Stimulated activated naive B cell treated with anti-CD40 and anti-IgM and Interleukin-4, amounts not matched to agents 10 μg/mL and 1 μg/mL and 100 μg/mL, for 72 hours (primary cell): ENCODE data around the gene SCN4B.

Experiments
- ATAC-seq, 2 donors: fragments of 150-1000 bp; cut with Tn5 transposase; replicated peaks; 2 replicates each; pipeline ENCODE4 v1.10.0; 2021; ENCODE audit warnings: moderate library complexity in 1 of 2
- DNase-seq: peaks from one replicate; pipeline ENCODE4 v3.0.0; 2021
- H3K27ac Mint-ChIP-seq: one replicate; pipeline ENCODE4 v1.8.0; 2022; ENCODE audit warnings: mild to moderate bottlenecking, mixed read lengths
- H3K27me3 Mint-ChIP-seq, 2 donors: one replicate each; pipeline ENCODE4 v1.8.0; 2022; ENCODE audit warnings: mixed read lengths in 2 of 2
- H3K36me3 Mint-ChIP-seq, 2 donors: one replicate each; pipeline ENCODE4 v1.8.0; 2022; ENCODE audit warnings: mixed read lengths in 2 of 2, mild to moderate bottlenecking in 1 of 2
- H3K4me1 Mint-ChIP-seq, 2 donors: one replicate each; pipeline ENCODE4 v1.8.0; 2022; ENCODE audit warnings: mixed read lengths in 2 of 2, mild to moderate bottlenecking in 1 of 2
- H3K4me3 Mint-ChIP-seq, 2 donors: one replicate each; pipeline ENCODE4 v1.8.0; 2022; ENCODE audit warnings: mild to moderate bottlenecking in 2 of 2, mixed read lengths in 2 of 2, moderate library complexity in 1 of 2
- H3K9me3 Mint-ChIP-seq, 2 donors: one replicate each; pipeline ENCODE4 v1.8.0; 2022; ENCODE audit warnings: mixed read lengths in 2 of 2, mild to moderate bottlenecking in 1 of 2

Gene SCN4B

DNA sequence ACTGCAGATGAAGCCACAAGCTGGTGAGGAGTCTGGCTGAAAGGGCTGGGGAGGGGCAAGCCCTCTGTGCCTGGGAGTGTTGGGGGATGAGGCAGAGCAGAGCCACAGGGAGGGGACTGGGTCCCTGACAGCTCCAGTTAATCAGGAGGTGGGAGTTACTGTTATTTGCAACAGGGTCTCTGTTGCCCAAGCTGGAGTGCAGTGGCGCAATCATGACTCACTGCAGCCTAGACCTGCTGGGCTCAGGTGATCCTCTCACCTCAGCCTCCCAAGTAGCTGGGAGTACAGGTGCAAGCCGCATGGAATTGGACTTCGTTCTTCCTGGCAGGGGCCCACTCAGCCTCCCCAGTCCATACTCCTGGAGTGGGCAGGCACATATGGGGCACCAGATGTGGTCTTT, 16.1 kb upstream of the SCN4B start:
- no peak for ATAC-seq
- no peak overlapping the region for H3K4me3 Mint-ChIP-seq
- H3K9me3 Mint-ChIP-seq, result no peaks in the 10 kb centered on the region
- H3K27me3 Mint-ChIP-seq, result peaks cover 53 to 77% of the 10 kb centered on the region in 2 donors
- no peak overlapping the region for H3K27ac Mint-ChIP-seq
- peaks cover 0 to 9% of the 10 kb centered on the region in 2 donors for H3K4me1 Mint-ChIP-seq
- no peaks in the 10 kb centered on the region for H3K36me3 Mint-ChIP-seq
- no peak for DNase-seq

DNA sequence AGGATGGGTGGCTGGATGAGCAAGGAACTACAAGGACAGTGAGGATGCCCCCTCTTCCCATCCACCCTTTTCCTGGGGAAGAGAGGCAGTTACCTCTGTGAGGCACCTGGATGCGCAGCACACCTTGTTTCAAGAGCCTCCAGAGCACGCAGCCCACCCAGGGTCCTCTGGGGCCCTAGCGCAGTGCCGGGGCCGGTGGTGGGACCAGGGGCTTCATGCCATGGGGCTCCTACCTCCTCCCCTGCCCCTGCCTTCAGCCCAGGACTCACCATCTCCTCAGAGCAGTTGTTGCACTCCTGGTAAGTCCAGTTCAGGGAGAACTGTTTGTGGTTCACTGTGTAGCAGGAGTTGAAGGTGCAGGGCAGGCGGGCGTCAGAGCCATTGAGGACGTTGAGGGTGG, 15.7 kb upstream of the SCN4B start:
- Mint-ChIP-seq H3K9me3 (no peaks in the 10 kb centered on the region), H3K27me3 (peaks cover 55 to 77% of the 10 kb centered on the region in 2 donors), H3K4me3 (no peak overlapping the region), H3K4me1 (peaks cover 0 to 9% of the 10 kb centered on the region in 2 donors), H3K36me3 (no peaks in the 10 kb centered on the region), H3K27ac (no peak overlapping the region)
- ATAC-seq, result no peak
- DNase-seq, result no peak

DNA sequence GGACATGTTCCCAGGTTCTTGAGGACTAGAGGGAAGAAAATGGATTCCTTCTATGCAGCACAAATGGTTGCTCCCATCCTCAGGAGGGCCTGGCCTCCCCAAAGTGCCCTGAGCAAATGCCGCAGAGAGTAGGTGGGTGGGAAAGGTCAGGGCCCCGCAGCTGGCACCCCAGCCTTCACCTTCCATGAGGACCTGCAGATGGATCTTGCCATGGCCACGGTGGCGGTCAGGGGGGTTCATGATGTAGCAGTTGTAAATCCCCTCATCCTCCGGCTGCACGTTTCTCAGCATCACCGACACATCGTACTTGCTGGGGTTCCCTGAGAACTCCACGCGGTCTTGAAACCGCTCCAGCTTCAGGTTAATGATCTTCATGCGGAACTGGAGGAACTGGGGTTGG, 15.3 kb upstream of the SCN4B start:
- H3K27ac Mint-ChIP-seq, result no peak overlapping the region
- ATAC-seq (no peak), DNase-seq (no peak)
- no peak overlapping the region for H3K4me3 Mint-ChIP-seq
- no peaks in the 10 kb centered on the region for H3K36me3 Mint-ChIP-seq
- H3K4me1 Mint-ChIP-seq, result peaks cover 0 to 9% of the 10 kb centered on the region in 2 donors
- peaks cover 52 to 73% of the 10 kb centered on the region in 2 donors for H3K27me3 Mint-ChIP-seq
- no peaks in the 10 kb centered on the region for H3K9me3 Mint-ChIP-seq

DNA sequence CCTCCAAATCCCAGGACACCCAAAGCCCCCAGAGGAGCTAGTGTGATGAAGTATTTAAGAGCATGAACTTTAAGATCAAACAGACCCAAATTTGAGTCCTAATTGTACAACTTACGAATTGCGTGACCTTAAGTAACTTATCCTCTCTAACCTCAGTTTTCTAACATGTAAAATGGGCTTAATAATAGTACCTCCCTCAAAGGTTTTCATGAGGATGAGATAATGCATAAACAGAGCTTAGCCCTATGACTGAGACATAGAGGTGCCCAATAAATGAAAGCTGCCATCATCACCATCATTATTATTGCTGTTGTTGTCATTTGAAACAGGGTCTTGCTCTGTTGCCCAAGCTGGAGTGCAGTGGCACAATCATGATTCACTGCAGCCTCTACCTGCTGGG, 14.6 kb upstream of the SCN4B start:
- no peak overlapping the region for H3K27ac Mint-ChIP-seq
- ATAC-seq (no peak), DNase-seq (no peak)
- peaks cover 51 to 69% of the 10 kb centered on the region in 2 donors for H3K27me3 Mint-ChIP-seq
- H3K9me3 Mint-ChIP-seq, result no peaks in the 10 kb centered on the region
- H3K4me1 Mint-ChIP-seq, result peaks cover 0 to 9% of the 10 kb centered on the region in 2 donors
- no peak overlapping the region for H3K4me3 Mint-ChIP-seq
- H3K36me3 Mint-ChIP-seq, result no peaks in the 10 kb centered on the region

DNA sequence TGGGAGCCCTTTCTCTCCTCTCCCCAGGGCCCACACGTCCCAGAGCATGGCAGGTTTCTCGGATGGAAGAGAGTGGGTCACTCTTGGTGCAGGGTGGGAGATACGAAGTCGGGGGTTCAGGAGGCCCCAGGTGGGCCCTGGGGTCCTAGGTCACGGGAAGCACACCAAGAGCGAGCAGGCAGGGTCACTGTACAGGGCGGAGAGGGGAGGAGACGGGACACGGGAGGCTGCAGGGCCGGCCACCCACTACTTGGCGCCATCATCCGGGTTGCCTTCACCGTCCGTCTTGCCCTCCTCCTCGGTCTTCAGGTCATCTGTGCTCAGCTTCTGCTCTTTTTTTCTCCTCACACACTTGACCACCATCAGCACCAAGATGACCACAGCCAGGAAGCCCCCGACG, 14.0 kb upstream of the SCN4B start:
- ATAC-seq, result no peak
- H3K27me3 Mint-ChIP-seq, result peaks cover 57 to 70% of the 10 kb centered on the region in 2 donors
- no peak overlapping the region for H3K4me3 Mint-ChIP-seq
- no peak for DNase-seq
- no peaks in the 10 kb centered on the region for H3K36me3 Mint-ChIP-seq
- peaks cover 0 to 6% of the 10 kb centered on the region in 2 donors for H3K4me1 Mint-ChIP-seq
- no peaks in the 10 kb centered on the region for H3K9me3 Mint-ChIP-seq
- no peak overlapping the region for H3K27ac Mint-ChIP-seq

DNA sequence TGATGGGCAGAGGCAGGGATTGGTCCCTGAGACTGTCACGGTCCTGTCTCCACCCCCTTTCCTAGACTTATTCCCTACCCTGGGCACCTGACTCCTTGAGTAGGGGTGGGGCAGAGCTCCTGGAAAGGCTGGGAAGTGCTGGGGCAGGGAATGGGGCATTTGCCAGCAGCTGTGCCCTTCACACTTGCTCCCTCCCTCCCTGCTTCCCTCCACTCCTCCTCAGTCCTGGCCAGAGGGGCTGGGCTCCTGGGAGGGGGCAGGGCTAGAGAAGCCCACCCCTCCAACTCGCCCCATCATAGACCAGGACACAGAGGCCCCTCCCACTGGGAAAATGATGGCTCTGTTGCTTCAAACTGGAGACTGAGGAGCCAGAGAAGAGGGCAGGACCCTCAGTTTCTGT, 12.3 kb upstream of the SCN4B start:
- H3K27me3 Mint-ChIP-seq, result peaks cover 55 to 59% of the 10 kb centered on the region in 2 donors
- no peak overlapping the region for H3K4me3 Mint-ChIP-seq
- H3K4me1 Mint-ChIP-seq, result no peaks in the 10 kb centered on the region
- ATAC-seq (no peak), DNase-seq (no peak)
- H3K9me3 Mint-ChIP-seq, result no peaks in the 10 kb centered on the region
- no peak overlapping the region for H3K27ac Mint-ChIP-seq
- no peaks in the 10 kb centered on the region for H3K36me3 Mint-ChIP-seq

DNA sequence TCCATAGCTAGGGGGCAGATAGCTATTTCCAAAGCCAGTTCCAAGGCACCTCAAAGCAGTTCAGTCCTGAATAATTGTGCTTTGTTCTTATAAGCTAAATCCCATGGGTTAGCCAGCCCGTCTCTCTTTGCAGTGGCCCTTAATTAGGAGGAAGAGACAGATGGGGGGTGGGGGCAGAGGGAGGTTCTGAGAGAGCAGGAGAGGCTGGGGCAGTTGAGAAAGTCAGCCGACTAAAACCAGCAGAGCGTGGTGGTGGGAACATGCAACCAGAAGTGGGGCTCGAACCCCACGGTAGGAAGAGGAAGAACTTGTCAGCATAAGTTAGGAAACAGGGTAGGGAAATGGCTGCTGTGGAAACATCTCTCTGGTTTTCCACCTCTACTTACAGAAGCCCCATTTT, 10.9 kb upstream of the SCN4B start:
- no peaks in the 10 kb centered on the region for H3K4me1 Mint-ChIP-seq
- no peaks in the 10 kb centered on the region for H3K36me3 Mint-ChIP-seq
- ATAC-seq, result no peak
- peaks cover 55 to 58% of the 10 kb centered on the region in 2 donors for H3K27me3 Mint-ChIP-seq
- H3K4me3 Mint-ChIP-seq, result no peak overlapping the region
- no peak overlapping the region for H3K27ac Mint-ChIP-seq
- no peak for DNase-seq
- H3K9me3 Mint-ChIP-seq, result no peaks in the 10 kb centered on the region

DNA sequence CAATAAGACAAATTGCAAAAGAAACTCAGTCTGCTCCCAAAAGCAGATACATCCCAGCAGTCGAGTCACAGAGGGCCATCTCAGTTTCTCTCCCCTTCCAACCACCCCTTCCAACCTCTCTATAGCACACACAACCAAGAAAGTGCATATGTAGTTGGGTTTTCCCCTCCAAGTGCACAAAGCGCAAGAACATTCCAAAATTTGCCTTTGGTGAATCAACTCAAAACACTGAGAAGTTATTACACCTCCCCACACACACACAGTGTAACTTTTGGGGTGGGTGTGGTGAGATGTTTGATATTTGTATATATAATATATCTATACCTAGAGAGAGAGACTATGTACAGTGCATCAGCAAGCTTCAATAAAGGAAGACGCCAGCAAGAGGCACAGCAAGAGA, 10.2 kb upstream of the SCN4B start:
- H3K9me3 Mint-ChIP-seq, result no peaks in the 10 kb centered on the region
- no peak overlapping the region for H3K4me3 Mint-ChIP-seq
- DNase-seq, result no peak
- no peaks in the 10 kb centered on the region for H3K36me3 Mint-ChIP-seq
- no peak for ATAC-seq
- H3K27ac Mint-ChIP-seq, result no peak overlapping the region
- no peaks in the 10 kb centered on the region for H3K4me1 Mint-ChIP-seq
- H3K27me3 Mint-ChIP-seq, result peaks cover 57 to 59% of the 10 kb centered on the region in 2 donors

DNA sequence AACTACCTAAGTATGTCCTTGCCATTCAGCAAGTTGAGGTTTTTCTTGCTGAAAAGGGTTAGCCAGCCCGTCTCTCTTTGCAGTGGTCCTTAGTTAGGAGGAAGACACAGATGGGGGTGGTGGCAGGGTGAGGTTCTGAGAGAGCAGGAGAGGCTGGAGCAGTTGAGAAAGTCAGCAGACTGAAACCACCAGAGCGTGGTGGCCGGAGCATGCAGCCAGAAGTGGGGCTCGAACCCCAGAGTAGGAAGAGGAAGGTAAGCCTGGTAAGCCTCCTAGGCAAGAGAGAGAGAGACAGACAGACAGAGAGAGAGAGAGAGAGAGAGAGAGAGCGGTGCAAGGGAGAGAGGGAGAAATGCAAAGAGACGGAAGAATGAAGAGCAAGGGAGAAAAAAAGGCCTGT, 9.2 kb upstream of the SCN4B start:
- Mint-ChIP-seq H3K27ac (no peak overlapping the region), H3K4me1 (peaks cover 0 to 2% of the 10 kb centered on the region in 2 donors), H3K9me3 (no peaks in the 10 kb centered on the region), H3K36me3 (no peaks in the 10 kb centered on the region), H3K27me3 (peaks cover 59 to 61% of the 10 kb centered on the region in 2 donors), H3K4me3 (no peak overlapping the region)
- ATAC-seq (no peak), DNase-seq (no peak)

DNA sequence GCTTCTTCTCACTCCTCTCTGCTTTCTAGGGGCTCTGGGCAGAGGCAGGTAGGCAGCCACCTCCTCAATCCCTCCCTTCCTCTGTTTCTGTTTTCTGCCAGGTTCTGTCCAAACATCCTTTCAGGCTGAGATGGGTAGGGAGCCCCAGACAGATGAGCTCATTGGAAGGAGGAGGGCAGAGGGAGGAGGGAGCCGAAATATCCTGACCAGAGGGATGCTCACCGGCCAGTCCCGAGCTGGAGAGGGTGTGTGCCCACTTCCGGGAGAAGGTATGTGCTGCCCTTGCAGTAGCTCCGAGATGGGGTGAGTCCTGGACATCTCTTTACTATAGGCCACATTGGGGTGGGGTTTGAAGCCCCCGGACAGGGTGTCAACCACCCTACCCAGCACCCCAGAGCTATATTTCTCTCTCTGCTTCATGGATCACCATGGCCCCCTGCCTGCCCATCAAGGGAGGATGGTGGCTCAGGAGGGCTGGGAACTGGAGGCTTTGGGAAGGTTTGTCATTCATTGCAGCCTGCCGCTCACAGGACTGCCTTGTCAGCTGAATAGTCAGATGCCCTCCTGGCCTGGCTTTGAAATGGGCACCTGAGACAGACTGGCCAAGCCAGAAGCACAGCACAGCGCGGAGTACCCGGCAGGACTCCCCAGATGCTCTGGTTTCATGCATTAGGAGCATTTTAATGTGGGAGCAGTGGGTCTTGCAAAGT, 4.7 kb upstream of the SCN4B start:
- H3K27ac Mint-ChIP-seq, result no peak overlapping the region
- H3K9me3 Mint-ChIP-seq, result no peaks in the 10 kb centered on the region
- peaks cover 11 to 12% of the 10 kb centered on the region in 2 donors for H3K4me1 Mint-ChIP-seq
- DNase-seq (no peak), ATAC-seq (no peak)
- no peak overlapping the region for H3K4me3 Mint-ChIP-seq
- H3K36me3 Mint-ChIP-seq, result no peaks in the 10 kb centered on the region
- H3K27me3 Mint-ChIP-seq, result peaks cover 80 to 83% of the 10 kb centered on the region in 2 donors

DNA sequence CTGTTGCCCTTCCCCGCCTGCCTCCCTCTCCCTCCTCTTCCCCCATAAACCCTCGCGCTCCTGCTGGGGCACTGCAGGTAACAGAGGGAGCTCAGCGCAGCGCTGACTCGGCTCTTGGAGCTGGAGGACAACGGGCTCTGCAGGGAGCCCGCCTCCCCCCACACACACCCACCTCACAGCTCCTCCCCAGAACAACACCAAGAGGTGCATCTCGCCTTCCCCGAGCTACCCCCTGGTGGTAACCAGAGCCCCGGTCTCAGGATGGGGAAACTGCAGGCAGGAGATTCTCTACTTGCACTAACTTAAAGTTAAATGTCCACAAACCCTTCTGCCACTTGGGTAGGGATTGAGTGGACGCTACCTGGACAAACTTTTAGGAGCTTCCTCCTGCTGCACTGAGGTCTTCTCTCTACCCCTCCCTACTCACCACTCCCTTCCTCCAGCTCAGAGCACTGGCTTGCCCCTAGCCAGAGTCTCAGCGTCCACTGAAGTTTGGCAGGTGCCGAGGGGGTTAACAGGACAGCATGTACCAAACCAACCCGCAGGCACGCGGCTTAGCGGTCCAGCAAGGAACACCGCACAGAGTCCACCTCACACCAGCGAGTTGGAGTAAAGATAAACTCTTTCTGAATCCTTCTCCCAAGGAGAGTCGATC, 4.0 kb upstream of the SCN4B start:
- no peaks in the 10 kb centered on the region for H3K9me3 Mint-ChIP-seq
- no peak overlapping the region for H3K4me3 Mint-ChIP-seq
- peaks cover 78 to 84% of the 10 kb centered on the region in 2 donors for H3K27me3 Mint-ChIP-seq
- no peak overlapping the region for H3K27ac Mint-ChIP-seq
- peaks cover 11 to 12% of the 10 kb centered on the region in 2 donors for H3K4me1 Mint-ChIP-seq
- H3K36me3 Mint-ChIP-seq, result no peaks in the 10 kb centered on the region
- ATAC-seq (peak; percentile 40 to 58), DNase-seq (no peak)

DNA sequence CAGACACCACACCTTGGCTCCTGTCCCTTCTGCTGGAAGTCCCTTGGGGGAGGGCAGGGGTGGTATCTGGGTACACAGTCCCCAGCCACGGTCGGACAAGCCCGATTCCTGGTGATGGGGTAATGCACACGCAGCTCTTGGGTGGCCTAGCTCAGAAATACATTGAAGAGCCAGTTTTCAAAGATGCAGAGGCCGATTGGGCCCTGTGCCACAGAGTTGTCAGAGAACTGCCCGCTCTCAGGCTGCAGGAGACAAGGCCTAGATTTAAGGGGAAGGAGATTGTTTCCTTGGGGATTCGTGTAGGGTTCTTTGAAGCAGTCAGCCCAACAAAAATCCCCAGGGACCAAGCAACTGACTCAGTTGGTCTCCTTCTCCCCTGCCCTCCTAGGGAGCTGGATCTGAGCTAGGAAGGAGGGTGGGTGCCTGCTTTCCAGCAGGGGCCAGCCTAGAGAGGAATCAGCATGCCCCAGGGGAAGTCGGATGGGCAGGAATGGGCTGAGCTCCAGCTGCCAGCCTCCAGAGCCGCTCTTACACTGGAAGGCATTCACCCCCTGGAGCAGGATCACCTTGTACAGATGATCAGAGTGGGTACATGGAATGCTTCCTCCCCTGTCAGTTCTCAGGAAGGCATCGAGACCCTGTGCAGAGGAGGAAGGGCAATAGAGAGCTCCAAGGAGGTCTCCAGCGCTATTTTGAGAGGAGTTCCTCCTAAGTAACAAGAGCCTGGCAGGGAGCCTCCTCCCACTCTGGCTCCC, 3.3 kb upstream of the SCN4B start:
- ATAC-seq, result no peak

DNA sequence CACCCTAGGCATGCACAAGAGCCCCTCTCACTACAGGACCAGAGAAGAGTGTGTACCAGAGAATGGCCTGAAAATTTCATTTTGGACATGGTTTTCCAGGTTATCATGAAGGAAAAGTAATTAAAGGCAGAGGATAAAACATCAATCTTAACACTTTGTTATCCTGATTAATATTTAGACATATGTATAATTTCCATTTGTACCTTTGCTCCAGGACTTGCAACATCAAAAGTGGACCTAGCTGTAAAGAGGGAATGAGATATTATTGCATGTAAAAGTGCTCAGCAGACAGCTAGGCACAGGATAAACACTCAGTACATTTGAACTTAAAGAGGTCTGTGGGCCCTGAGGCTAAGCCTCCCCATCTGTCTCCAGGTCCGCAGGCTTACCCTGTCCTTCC, 2.0 kb upstream of the SCN4B start:
- ATAC-seq (no peak), DNase-seq (no peak)
- Mint-ChIP-seq H3K4me1 (peaks cover 11 to 12% of the 10 kb centered on the region in 2 donors), H3K9me3 (no peaks in the 10 kb centered on the region), H3K27me3 (peaks cover 80 to 93% of the 10 kb centered on the region in 2 donors), H3K27ac (no peak overlapping the region), H3K36me3 (no peaks in the 10 kb centered on the region), H3K4me3 (no peak overlapping the region)

More for the DNA sequence above, 3.3 kb upstream of the SCN4B start:
- Mint-ChIP-seq H3K4me1 (peaks cover 11 to 12% of the 10 kb centered on the region in 2 donors), H3K27me3 (peaks cover 80 to 84% of the 10 kb centered on the region in 2 donors), H3K4me3 (no peak overlapping the region), H3K36me3 (no peaks in the 10 kb centered on the region), H3K27ac (no peak overlapping the region), H3K9me3 (no peaks in the 10 kb centered on the region)
- no peak for DNase-seq

DNA sequence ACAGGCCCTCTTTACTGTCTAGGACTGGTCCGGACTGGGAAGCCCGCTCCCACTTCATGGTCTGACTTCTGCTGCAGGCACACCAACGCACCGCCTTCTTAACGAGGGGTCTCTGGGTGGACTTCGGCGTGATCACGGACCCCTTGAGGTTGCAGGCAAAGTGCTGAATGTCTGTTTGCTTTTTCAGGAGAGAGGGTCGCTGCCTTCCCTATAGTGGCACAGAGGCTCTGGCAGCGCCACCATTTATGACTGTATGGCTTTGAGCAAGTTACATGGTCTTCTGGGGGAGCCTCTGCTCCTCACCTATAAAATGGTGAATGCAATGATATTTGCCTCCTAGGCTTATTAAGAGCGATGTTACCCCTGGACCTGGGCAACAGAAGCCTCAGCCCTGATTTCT, 1.4 kb upstream of the SCN4B start:
- ATAC-seq (no peak), DNase-seq (no peak)
- no peaks in the 10 kb centered on the region for H3K9me3 Mint-ChIP-seq
- H3K4me3 Mint-ChIP-seq, result peak overlapping the region in 1 of 2 donors; percentile 70
- H3K27me3 Mint-ChIP-seq, result peaks cover 76 to 93% of the 10 kb centered on the region in 2 donors
- no peak overlapping the region for H3K27ac Mint-ChIP-seq
- peaks cover 11 to 12% of the 10 kb centered on the region in 2 donors for H3K4me1 Mint-ChIP-seq
- H3K36me3 Mint-ChIP-seq, result no peaks in the 10 kb centered on the region
